H1 (cell line): ENCODE data around the gene DENND1A. TPM values are rescaled to one million over a fixed set of nuclear protein-coding genes. Genes with fewer than 3 reads are reported as not detected.

ENCODE experiments used
- CTCF ChIA-PET: fragments of 300-600 bp; sonication (Branson Sonifier 250); formaldehyde crosslinking; loops from one replicate; lab custom pipeline; 2021; ENCODE audit not compliant: partially characterized antibody; lab: Charles Lee
- POLR2A ChIA-PET: fragments of 300-600 bp; sonication (Branson Sonifier 250); formaldehyde crosslinking; loops from one replicate; lab custom pipeline; 2021; ENCODE audit warnings: inconsistent platforms; ENCODE audit not compliant: partially characterized antibody; lab: Charles Lee
- DNase-seq, 2 experiments: peaks; one replicate each; pipeline versions ENCODE4 v3.0.0 to v3.0.0-alpha.2; 2010 to 2022; ENCODE audit warnings: low spot score in 2 of 2, low read depth in 1 of 2, mixed read lengths in 1 of 2
- FAIRE-seq: peaks from 2 replicates; lab custom pipeline; 2011; peaks lifted over from hg19 to GRCh38; lab: Jason Lieb, UNC
- H2AFZ ChIP-seq: 2 replicates; pipeline ENCODE4 v1.8.1; 2012; ENCODE audit warnings: low read length, inconsistent platforms
- H2AK5ac ChIP-seq: 2 replicates; pipeline ENCODE4 v1.6.1; 2013; ENCODE audit warnings: low read depth, low read length
- H2BK120ac ChIP-seq: replicated peaks from 2 replicates; pipeline ENCODE3; 2013; ENCODE audit warnings: low read depth, low read length, inconsistent platforms
- H2BK12ac ChIP-seq: 2 replicates; pipeline ENCODE4 v1.6.1; 2013; ENCODE audit warnings: low read depth, low read length
- H2BK15ac ChIP-seq: 2 replicates; pipeline ENCODE4 v1.6.1; 2013; ENCODE audit warnings: low read length
- H2BK20ac ChIP-seq: 2 replicates; pipeline ENCODE4 v1.6.1; 2013; ENCODE audit warnings: low read length
- H2BK5ac ChIP-seq: 2 replicates; pipeline ENCODE4 v1.6.1; 2013; ENCODE audit warnings: low read depth, low read length
- H3K14ac ChIP-seq: 2 replicates; pipeline ENCODE4 v1.6.1; 2013; ENCODE audit warnings: inconsistent platforms; ENCODE audit not compliant: insufficient read length
- H3K18ac ChIP-seq: 2 replicates; pipeline ENCODE4 v1.6.1; 2013; ENCODE audit warnings: low read length; ENCODE audit errors: extremely low read depth
- H3K23ac ChIP-seq: 2 replicates; pipeline ENCODE4 v1.6.1; 2013; ENCODE audit warnings: inconsistent platforms; ENCODE audit not compliant: insufficient read length
- H3K23me2 ChIP-seq: 2 replicates; pipeline ENCODE4 v1.6.1; 2013; ENCODE audit warnings: low read depth, low read length
- H3K27ac ChIP-seq: 2 replicates; pipeline ENCODE4 v1.6.1; 2011; ENCODE audit warnings: low read depth, low read length, inconsistent platforms
- H3K27me3 ChIP-seq, 4 experiments: replicated peaks in 1 of 4; 1 replicate in 1 of 4; 2 replicates in 3 of 4; pipeline versions ENCODE4 v1.6.1 to v1.8.1; 2011 to 2013; ENCODE audit warnings: low read length in 3 of 4, mild to moderate bottlenecking in 3 of 4, inconsistent platforms in 2 of 4, mixed read lengths in 2 of 4, moderate library complexity in 1 of 4; ENCODE audit not compliant: control insufficient read depth in 3 of 4, insufficient read depth in 3 of 4; ENCODE audit errors: extremely low read depth in 1 of 4
- H3K36me3 ChIP-seq, 4 experiments: 2 replicates each; pipeline versions ENCODE4 v1.6.1 to v1.8.1; 2011 to 2013; ENCODE audit warnings: mild to moderate bottlenecking in 4 of 4, low read length in 3 of 4, moderate library complexity in 2 of 4, control low read depth in 1 of 4, inconsistent platforms in 1 of 4; ENCODE audit not compliant: insufficient read depth in 4 of 4, control insufficient read depth in 2 of 4
- H3K4ac ChIP-seq: replicated peaks from 2 replicates; pipeline ENCODE3; 2013; ENCODE audit warnings: low read length, low read depth, mixed read lengths, inconsistent platforms; ENCODE audit not compliant: insufficient read length
- H3K4me1 ChIP-seq, 4 experiments: replicated peaks in 1 of 4; 1 replicate in 1 of 4; 2 replicates in 3 of 4; pipeline versions ENCODE4 v1.6.1 to v1.8.1; 2011 to 2013; ENCODE audit warnings: low read length in 3 of 4, inconsistent platforms in 2 of 4, mixed read lengths in 1 of 4; ENCODE audit not compliant: insufficient read depth in 4 of 4, control insufficient read depth in 3 of 4
- H3K4me2 ChIP-seq, 2 experiments: 2 replicates each; pipeline versions ENCODE4 v1.6.1 to v1.8.1; 2011 to 2013; ENCODE audit warnings: low read depth in 2 of 2, low read length in 2 of 2, control low read depth in 1 of 2, inconsistent platforms in 1 of 2, mild to moderate bottlenecking in 1 of 2; ENCODE audit not compliant: insufficient read depth in 1 of 2
- H3K4me3 ChIP-seq, 4 experiments: fragments of 200-600, 300-600 bp in 1 of 4; sonication (generic), shearing (Covaris generic), sonication (Bioruptor Twin) in 1 of 4; 2 replicates each; pipeline versions ENCODE4 v1.5.1 to v1.8.1; 2011 to 2016; ENCODE audit warnings: low read length in 4 of 4, low read depth in 3 of 4, control low read depth in 2 of 4, inconsistent platforms in 2 of 4, mild to moderate bottlenecking in 2 of 4, mixed read lengths in 1 of 4, moderate library complexity in 1 of 4; ENCODE audit not compliant: insufficient read depth in 2 of 4; ENCODE audit errors: extremely low read depth in 1 of 4
- H3K56ac ChIP-seq: replicated peaks from 2 replicates; pipeline ENCODE3; 2013; ENCODE audit warnings: low read depth, mild to moderate bottlenecking, mixed read lengths, low read length, inconsistent platforms; ENCODE audit not compliant: insufficient read length
- H3K79me1 ChIP-seq: 2 replicates; pipeline ENCODE4 v1.6.1; 2013; ENCODE audit warnings: low read depth, low read length, control low read depth
- H3K79me2 ChIP-seq, 2 experiments: 2 replicates each; pipeline versions ENCODE4 v1.6.1 to v1.8.1; 2012 to 2013; ENCODE audit warnings: low read length in 2 of 2, mild to moderate bottlenecking in 2 of 2, inconsistent platforms in 1 of 2; ENCODE audit not compliant: insufficient read depth in 2 of 2, control insufficient read depth in 1 of 2
- H3K9ac ChIP-seq, 4 experiments: replicated peaks in 1 of 4; 1 replicate in 1 of 4; 2 replicates in 3 of 4; pipeline versions ENCODE4 v1.6.1 to v1.8.1; 2011 to 2013; ENCODE audit warnings: low read depth in 3 of 4, low read length in 3 of 4, control low read depth in 2 of 4, mild to moderate bottlenecking in 2 of 4, moderate library complexity in 2 of 4, inconsistent platforms in 1 of 4; ENCODE audit errors: extremely low read depth in 1 of 4
- H3K9me3 ChIP-seq, 2 experiments: 2 replicates each; pipeline versions ENCODE4 v1.6.1 to v1.8.1; 2012 to 2013; ENCODE audit warnings: mild to moderate bottlenecking in 2 of 2, moderate library complexity in 2 of 2, control low read depth in 1 of 2, inconsistent platforms in 1 of 2, low read depth in 1 of 2, low read length in 1 of 2, mixed read lengths in 1 of 2; ENCODE audit not compliant: insufficient read depth in 2 of 2
- H4K20me1 ChIP-seq, 2 experiments: replicated peaks in 1 of 2; 2 replicates each; pipeline versions ENCODE3 to v1.8.1; 2011 to 2013; ENCODE audit warnings: inconsistent platforms in 2 of 2, low read length in 2 of 2, mild to moderate bottlenecking in 1 of 2; ENCODE audit not compliant: insufficient read depth in 2 of 2, control insufficient read depth in 1 of 2
- H4K5ac ChIP-seq: 2 replicates; pipeline ENCODE4 v1.6.1; 2013; ENCODE audit warnings: low read length, low read depth, mixed read lengths, inconsistent platforms; ENCODE audit not compliant: insufficient read length
- H4K8ac ChIP-seq: 2 replicates; pipeline ENCODE4 v1.8.0; 2013; ENCODE audit warnings: mild to moderate bottlenecking, moderate library complexity, low read length, inconsistent platforms; ENCODE audit not compliant: insufficient read depth; ENCODE audit errors: extremely low read depth
- H4K91ac ChIP-seq: replicated peaks from 2 replicates; pipeline ENCODE3; 2013; ENCODE audit warnings: low read length, mixed read lengths, inconsistent platforms; ENCODE audit not compliant: insufficient read length
- BCL11A ChIP-seq, 2 experiments: IDR thresholded peaks; one replicate each; pipeline ENCODE4 v1.6.1; 2011; ENCODE audit warnings: low read depth in 2 of 2, low read length in 2 of 2, mild to moderate bottlenecking in 2 of 2
- KDM1A ChIP-seq: fragments of 200-600, 300-600 bp; sonication (generic); IDR thresholded peaks from 2 replicates; pipeline ENCODE4 v1.7.1; 2016; ENCODE audit warnings: mild to moderate bottlenecking, low read length, borderline replicate concordance
- RAD21 ChIP-seq, 2 experiments: IDR thresholded peaks in 1 of 2; conservative IDR thresholded peaks in 1 of 2; 2 replicates each; pipeline ENCODE4 v1.6.1; 2011; ENCODE audit warnings: low read depth in 2 of 2, low read length in 2 of 2, improper control_type of control experiment in 1 of 2, inconsistent platforms in 1 of 2, mild to moderate bottlenecking in 1 of 2, moderate library complexity in 1 of 2
- RXRA ChIP-seq: IDR thresholded peaks from 2 replicates; pipeline ENCODE4 v1.6.1; 2011; ENCODE audit warnings: low read depth, mild to moderate bottlenecking, low read length, moderate library complexity; ENCODE audit not compliant: insufficient read depth
- SP1 ChIP-seq: IDR thresholded peaks from 2 replicates; pipeline ENCODE4 v1.6.1; 2011; ENCODE audit warnings: low read depth, low read length
- TAF1 ChIP-seq: IDR thresholded peaks from 2 replicates; pipeline ENCODE4 v1.6.1; 2011; ENCODE audit warnings: mild to moderate bottlenecking, low read depth, low read length
- TCF12 ChIP-seq: IDR thresholded peaks from 2 replicates; pipeline ENCODE4 v1.6.1; 2011; ENCODE audit warnings: low read depth, mild to moderate bottlenecking, low read length
- YY1 ChIP-seq: IDR thresholded peaks from 2 replicates; pipeline ENCODE4 v1.6.1; 2011; ENCODE audit warnings: low read depth, mild to moderate bottlenecking, low read length
- WGBS, 2 experiments: shearing (Covaris generic) in 1 of 2; methylation state at CpG; one replicate each; pipeline versions ENCODE4 v1.1.6 to v1.1.7; 2013 to 2015; ENCODE audit warnings: low lambda C conversion rate in 2 of 2, mixed read lengths in 2 of 2, inconsistent platforms in 1 of 2, low coverage in 1 of 2, missing lambda C conversion rate in 1 of 2; ENCODE audit not compliant: insufficient replicate concordance in 2 of 2, insufficient coverage in 1 of 2, insufficient read length in 1 of 2; ENCODE audit errors: extremely low coverage in 1 of 2, missing lambda C conversion rate in 1 of 2; 5-methylcytosine and 5-hydroxymethylcytosine counted together
- polyA plus RNA-seq, 7 experiments: library from polyadenylated mRNA; depleted of rRNA in 3 of 7; stranded (reverse) in 5 of 7; unstranded in 2 of 7; fragments of >200 nt in 5 of 7; fragments of 200-250 nt in 2 of 7; gene quantifications; 1 replicate in 5 of 7; 2 replicates in 1 of 7; 4 replicates in 1 of 7; pipeline versions ENCODE4 v1.2.1 to v1.2.3, GENCODE V29; 2011 to 2013; ENCODE audit warnings: missing spikeins in 2 of 7, mixed read lengths in 2 of 7
- total RNA-seq: library from RNA; stranded (reverse); fragmentation: NEBNext Ultra II Directional; extraction: Animal tissue kit (Norgen Biotek cat#: 25700); gene quantifications from 2 replicates; pipeline ENCODE4 v1.2.1, GENCODE V29; 2021

The DENND1A gene
- total and polyA plus RNA-seq, 2 of the 8 experiments (the other 6 are each of a cell fraction or from before 2014, with no cell fraction given): 24.1 to 26.4 TPM

DNA sequence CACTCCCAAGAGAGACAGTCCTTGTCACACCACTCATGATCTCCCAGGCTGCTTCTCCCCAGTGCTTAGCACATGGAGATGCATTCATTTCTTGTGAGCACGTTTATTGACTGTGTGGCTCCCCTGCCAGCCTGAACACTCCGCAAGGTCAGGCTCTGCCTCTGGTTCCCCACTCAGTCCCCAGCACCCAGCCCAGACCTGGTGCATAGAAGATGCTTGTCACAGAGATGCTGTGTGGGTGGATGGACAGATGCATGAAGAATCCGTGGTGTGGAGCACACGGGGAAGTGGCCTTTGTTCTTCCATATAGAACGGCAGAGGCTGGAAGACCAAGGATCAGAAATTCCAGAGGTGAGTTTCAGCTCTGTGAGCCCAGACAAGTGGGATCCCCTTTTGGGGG lies 587.7 kb downstream of the DENND1A start:
- H3K4me3 ChIP-seq: no peak overlapping the region
- CTCF ChIA-PET: interaction anchor here (2.1 kb wide), 1 partner anchor 7 kb away, joined by 20 read pairs; no protein-coding TSS in a partner anchor
- no peak overlapping the region for H2BK12ac ChIP-seq
- H3K27me3 ChIP-seq: no peaks in the 10 kb centered on the region
- 86% methylated on average over 5 of the region's 5 CpGs; no CpG with 5 or more reads in 1 of the 2 experiments for WGBS, 2 experiments
- no peak overlapping the region for H2BK20ac ChIP-seq
- H4K8ac ChIP-seq: no peak overlapping the region
- H2AFZ ChIP-seq: no peak overlapping the region
- H2BK15ac ChIP-seq: no peak overlapping the region
- no peak overlapping the region; the same call in 1 of the 2 replicates for H3K18ac ChIP-seq
- no peaks in the 10 kb centered on the region for H3K9me3 ChIP-seq
- H2BK120ac ChIP-seq: no peak overlapping the region
- H3K36me3 ChIP-seq: no peaks in the 10 kb centered on the region
- peaks cover 0 to 13% (median 3%) of the 10 kb centered on the region in 4 experiments; a peak in 6 of 7 replicates for H3K4me1 ChIP-seq
- H2AK5ac ChIP-seq: no peak overlapping the region
- H3K9ac ChIP-seq: no peak overlapping the region
- no peak overlapping the region for H2BK5ac ChIP-seq
- no peak overlapping the region for H3K4ac ChIP-seq
- H4K20me1 ChIP-seq: peaks cover 0 to 6% of the 10 kb centered on the region in 2 experiments
- H3K56ac ChIP-seq: no peak overlapping the region
- no peak overlapping the region for H3K27ac ChIP-seq
- POLR2A ChIA-PET: interaction anchor here (0.6 kb wide), 1 partner anchor 110 kb away, joined by 3 read pairs; no protein-coding TSS in a partner anchor
- no peaks in the 10 kb centered on the region for H3K79me1 ChIP-seq
- TF ChIP-seq YY1 (no peak), BCL11A (IDR thresholded peaks at IDR 0.05; ENCODE audit: low read depth in 2 of 2, low read length in 2 of 2) (no peak), TCF12 (no peak), RAD21 (IDR thresholded peaks at IDR 0.05 in 1 of 2, conservative IDR thresholded peaks at IDR 0.05 in 1 of 2; ENCODE audit: low read depth in 2 of 2, low read length in 2 of 2) (no peak), SP1 (no peak), RXRA (no peak), TAF1 (no peak), KDM1A (no peak)
- no peaks in the 10 kb centered on the region for H3K79me2 ChIP-seq
- no peak overlapping the region for H3K23ac ChIP-seq
- FAIRE-seq: no peak
- H3K23me2 ChIP-seq: peaks cover 5% of the 10 kb centered on the region
- no peak for DNase-seq
- H4K5ac ChIP-seq: no peak overlapping the region
- H3K4me2 ChIP-seq: no peak overlapping the region
- no peak overlapping the region for H3K14ac ChIP-seq
- H4K91ac ChIP-seq: no peak overlapping the region
